ENCODE results near the gene NCOA7. TPM values are rescaled to one million over a fixed set of nuclear protein-coding genes. Genes with fewer than 3 reads are reported as not detected.

NCOA7 gene
- total RNA-seq, 4 donors from 2014 or later = 18.1 to 31.4 (median 26.7) TPM

- Histone ChIP-seq H3K36me3 (peaks cover 0 to 5% of the 10 kb centered on the region in 2 donors), H3K27ac (no peak overlapping the region), H3K4me1 (peaks cover 0 to 41% (median 0%) of the 10 kb centered on the region in 3 donors), H3K4me3 (no peak overlapping the region), H3K27me3 (no peaks in the 10 kb centered on the region), H3K9me3 (no peaks in the 10 kb centered on the region)
- 79% methylated on average over 4 of the region's 4 CpGs for WGBS, 2 donors (ENCODE audit: low coverage in 1 of 2)
- TF ChIP-seq POLR2AphosphoS5 (IDR thresholded peaks at IDR 0.05) (no peak), EP300 (IDR thresholded peaks at IDR 0.05) (no peak), CTCF (IDR thresholded peaks at IDR 0.05) (no peak), POLR2A (IDR thresholded peaks at IDR 0.05) (no peak)
- no peak for ATAC-seq
Measured at GRCh38 chr6:125806813-125807212, 16.1 kb downstream of the NCOA7 start.

GRCh38 chr6:125807293-125807692 lies 16.5 kb downstream of the NCOA7 start:
- no peaks in the 10 kb centered on the region for H3K27me3 ChIP-seq
- H3K27ac ChIP-seq = no peak overlapping the region
- TF ChIP-seq POLR2A (IDR thresholded peaks at IDR 0.05) (no peak), POLR2AphosphoS5 (IDR thresholded peaks at IDR 0.05) (no peak), CTCF (IDR thresholded peaks at IDR 0.05) (no peak), EP300 (IDR thresholded peaks at IDR 0.05) (no peak)
- no peak overlapping the region for H3K4me3 ChIP-seq
- H3K36me3 ChIP-seq = peaks cover 0 to 5% of the 10 kb centered on the region in 2 donors
- peaks cover 0 to 43% (median 0%) of the 10 kb centered on the region in 3 donors for H3K4me1 ChIP-seq
- WGBS, 2 donors (ENCODE audit: low coverage in 1 of 2) = 79 to 90% methylated on average over 4 of the region's 4 CpGs
- no peaks in the 10 kb centered on the region for H3K9me3 ChIP-seq
- no peak for ATAC-seq

- Histone ChIP-seq H3K4me1 (peaks cover 0 to 45% (median 0%) of the 10 kb centered on the region in 3 donors), H3K27me3 (no peaks in the 10 kb centered on the region), H3K36me3 (peaks cover 0 to 5% of the 10 kb centered on the region in 2 donors), H3K27ac (no peak overlapping the region), H3K4me3 (no peak overlapping the region), H3K9me3 (no peaks in the 10 kb centered on the region)
- WGBS, 2 donors (ENCODE audit: low coverage in 1 of 2) = 73 to 84% methylated on average over 3 to 4 of the region's 4 CpGs
- TF ChIP-seq CTCF (IDR thresholded peaks at IDR 0.05) (no peak), EP300 (IDR thresholded peaks at IDR 0.05) (no peak), POLR2AphosphoS5 (IDR thresholded peaks at IDR 0.05) (no peak), POLR2A (IDR thresholded peaks at IDR 0.05) (no peak)
- ATAC-seq = no peak
Measured at GRCh38 chr6:125808060-125808459, 17.3 kb downstream of the NCOA7 start.

GRCh38 chr6:125808591-125808990 lies 17.8 kb downstream of the NCOA7 start:
- ATAC-seq = no peak
- no peaks in the 10 kb centered on the region for H3K27me3 ChIP-seq
- H3K9me3 ChIP-seq = no peaks in the 10 kb centered on the region
- TF ChIP-seq EP300 (IDR thresholded peaks at IDR 0.05) = no peak
- no peak for TF ChIP-seq POLR2AphosphoS5 (IDR thresholded peaks at IDR 0.05)
- peaks cover 0 to 42% (median 0%) of the 10 kb centered on the region in 3 donors for H3K4me1 ChIP-seq
- no peak overlapping the region for H3K4me3 ChIP-seq
- peaks cover 0 to 5% of the 10 kb centered on the region in 2 donors for H3K36me3 ChIP-seq
- H3K27ac ChIP-seq = no peak overlapping the region

- TF ChIP-seq POLR2AphosphoS5 (IDR thresholded peaks at IDR 0.05) (no peak), CTCF (IDR thresholded peaks at IDR 0.05) (no peak), EP300 (IDR thresholded peaks at IDR 0.05) (no peak), POLR2A (IDR thresholded peaks at IDR 0.05) (no peak)
- Histone ChIP-seq H3K4me3 (no peak overlapping the region), H3K9me3 (no peaks in the 10 kb centered on the region), H3K27ac (peak overlapping the region in 1 of 4 donors; percentile 0), H3K36me3 (peaks cover 0 to 5% of the 10 kb centered on the region in 2 donors), H3K27me3 (no peaks in the 10 kb centered on the region), H3K4me1 (peaks cover 0 to 41% (median 0%) of the 10 kb centered on the region in 3 donors)
- WGBS, 2 donors (ENCODE audit: low coverage in 1 of 2) = 67 to 79% methylated on average over 3 of the region's 3 CpGs
- no peak for ATAC-seq
Measured at GRCh38 chr6:125809570-125810170, 18.9 kb downstream of the NCOA7 start.
